ENCODE measurements around the gene CCDC92. TPM values are rescaled to one million over a fixed set of nuclear protein-coding genes. Genes with fewer than 3 reads are reported as not detected.

The CCDC92 gene
- total RNA-seq, 4 donors from 2014 or later, result 7.4 to 67.3 (median 32.8) TPM

GRCh38 chr12:123996581-123996980, 23.9 kb upstream of the CCDC92 start:
- Histone ChIP-seq H3K36me3 (no peaks in the 10 kb centered on the region), H3K27ac (no peak overlapping the region), H3K4me1 (no peaks in the 10 kb centered on the region), H3K9me3 (no peaks in the 10 kb centered on the region), H3K27me3 (no peaks in the 10 kb centered on the region), H3K4me3 (no peak overlapping the region)
- no peak for DNase-seq
- intact Hi-C loops (cut with DNase I; ENCODE audit: low total_unique reads), result no loop called here
- TF ChIP-seq POLR2A (IDR thresholded peaks at IDR 0.05), result no peak

GRCh38 chr12:123995023-123995748, 22.6 kb upstream of the CCDC92 start:
- Histone ChIP-seq H3K36me3 (no peaks in the 10 kb centered on the region), H3K9me3 (no peaks in the 10 kb centered on the region), H3K4me3 (no peak overlapping the region), H3K4me1 (no peaks in the 10 kb centered on the region), H3K27ac (no peak overlapping the region), H3K27me3 (no peaks in the 10 kb centered on the region)
- DNase-seq, result no peak
- TF ChIP-seq, protein P1, sequence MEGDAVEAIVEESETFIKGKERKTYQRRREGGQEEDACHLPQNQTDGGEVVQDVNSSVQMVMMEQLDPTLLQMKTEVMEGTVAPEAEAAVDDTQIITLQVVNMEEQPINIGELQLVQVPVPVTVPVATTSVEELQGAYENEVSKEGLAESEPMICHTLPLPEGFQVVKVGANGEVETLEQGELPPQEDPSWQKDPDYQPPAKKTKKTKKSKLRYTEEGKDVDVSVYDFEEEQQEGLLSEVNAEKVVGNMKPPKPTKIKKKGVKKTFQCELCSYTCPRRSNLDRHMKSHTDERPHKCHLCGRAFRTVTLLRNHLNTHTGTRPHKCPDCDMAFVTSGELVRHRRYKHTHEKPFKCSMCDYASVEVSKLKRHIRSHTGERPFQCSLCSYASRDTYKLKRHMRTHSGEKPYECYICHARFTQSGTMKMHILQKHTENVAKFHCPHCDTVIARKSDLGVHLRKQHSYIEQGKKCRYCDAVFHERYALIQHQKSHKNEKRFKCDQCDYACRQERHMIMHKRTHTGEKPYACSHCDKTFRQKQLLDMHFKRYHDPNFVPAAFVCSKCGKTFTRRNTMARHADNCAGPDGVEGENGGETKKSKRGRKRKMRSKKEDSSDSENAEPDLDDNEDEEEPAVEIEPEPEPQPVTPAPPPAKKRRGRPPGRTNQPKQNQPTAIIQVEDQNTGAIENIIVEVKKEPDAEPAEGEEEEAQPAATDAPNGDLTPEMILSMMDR (IDR thresholded peaks at IDR 0.05), result no peak
- no peak for TF ChIP-seq POLR2A (IDR thresholded peaks at IDR 0.05)
- intact Hi-C loops (cut with DNase I; ENCODE audit: low total_unique reads), result no loop called here

GRCh38 chr12:123992118-123992825, 19.6 kb upstream of the CCDC92 start:
- Histone ChIP-seq H3K9me3 (no peaks in the 10 kb centered on the region), H3K4me1 (no peaks in the 10 kb centered on the region), H3K4me3 (no peak overlapping the region), H3K27ac (no peak overlapping the region), H3K27me3 (no peaks in the 10 kb centered on the region), H3K36me3 (no peaks in the 10 kb centered on the region)
- no peak for TF ChIP-seq POLR2A (IDR thresholded peaks at IDR 0.05)
- TF ChIP-seq, protein P1 (IDR thresholded peaks at IDR 0.05), result no peak
- intact Hi-C loops (cut with DNase I; ENCODE audit: low total_unique reads), result no loop called here
- no peak for DNase-seq

GRCh38 chr12:123991372-123991951, 18.8 kb upstream of the CCDC92 start:
- intact Hi-C loops (cut with DNase I; ENCODE audit: low total_unique reads), result no loop called here
- Histone ChIP-seq H3K4me3 (no peak overlapping the region), H3K9me3 (no peaks in the 10 kb centered on the region), H3K27ac (no peak overlapping the region), H3K36me3 (no peaks in the 10 kb centered on the region), H3K27me3 (no peaks in the 10 kb centered on the region), H3K4me1 (no peaks in the 10 kb centered on the region)
- DNase-seq, result no peak
- TF ChIP-seq, protein P1 (IDR thresholded peaks at IDR 0.05), result no peak
- no peak for TF ChIP-seq POLR2A (IDR thresholded peaks at IDR 0.05)

DNA sequence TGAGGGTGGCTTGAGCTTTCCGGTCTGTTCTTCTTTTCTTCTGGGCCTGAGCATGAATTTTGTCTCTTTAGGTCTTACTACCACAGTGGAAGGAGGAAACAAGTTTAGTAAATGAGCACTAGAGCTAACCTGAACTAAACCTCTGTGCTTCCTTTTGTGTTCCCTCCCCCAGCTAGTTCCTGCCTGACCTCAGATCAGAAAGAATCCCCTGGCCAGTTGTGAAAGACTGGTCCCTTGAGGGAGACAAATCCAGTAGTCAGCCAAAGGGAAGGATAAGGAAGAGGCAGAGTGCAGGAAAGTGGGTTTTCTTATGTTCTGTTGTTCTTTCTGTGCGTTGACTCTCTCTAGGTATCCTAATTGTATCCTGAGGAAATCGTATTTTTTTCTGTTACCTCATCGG, 17.9 kb upstream of the CCDC92 start:
- no peaks in the 10 kb centered on the region for H3K36me3 ChIP-seq
- H3K27ac ChIP-seq, result no peak overlapping the region
- H3K4me1 ChIP-seq, result no peaks in the 10 kb centered on the region
- no peak overlapping the region for H3K4me3 ChIP-seq
- no peaks in the 10 kb centered on the region for H3K27me3 ChIP-seq
- H3K9me3 ChIP-seq, result no peaks in the 10 kb centered on the region
- intact Hi-C loops (cut with DNase I; ENCODE audit: low total_unique reads), result no loop called here
- peak; percentile 45 to 47 for DNase-seq
- TF ChIP-seq POLR2A (IDR thresholded peaks at IDR 0.05), result no peak
- TF ChIP-seq, protein P1 (IDR thresholded peaks at IDR 0.05), result no peak

Data from uterus (tissue), 4 donors.